Heart left ventricle (tissue), 16 donors: ENCODE results near the gene MED15. TPM values are rescaled to one million over a fixed set of nuclear protein-coding genes. Genes with fewer than 3 reads are reported as not detected.
"Not testable (repeated sequence)": the region's sequence is repeated elsewhere in the genome, so short reads cannot be mapped to it uniquely, and the experiment has no call there.

Experiments
- ATAC-seq, 4 donors: fragments of 200-7000 bp; cut with Tn5 transposase; one replicate each; pipeline ENCODE4 v1.9.1; 2020 to 2022; ENCODE audit warnings: moderate library complexity in 4 of 4, mild to moderate bottlenecking in 3 of 4, moderate number of reproducible peaks in 1 of 4
- DNase-seq, 5 donors: peaks; one replicate each; pipeline ENCODE4 v3.0.0-alpha.2; 2020
- H3K27ac ChIP-seq, 12 donors: fragments of 200-600 bp; sonication (generic) in 4 of 12; one replicate each; pipeline versions ENCODE4 v1.5.0 to v1.8.0; 2016 to 2022; ENCODE audit warnings: mild to moderate bottlenecking in 2 of 12
- H3K27me3 ChIP-seq, 9 donors: fragments of 200-600 bp; sonication (generic) in 2 of 9; one replicate each; pipeline versions ENCODE4 v1.5.1 to v1.8.0; 2016 to 2022; ENCODE audit warnings: mild to moderate bottlenecking in 3 of 9
- H3K36me3 ChIP-seq, 9 donors: fragments of 200-600 bp; sonication (generic) in 2 of 9; one replicate each; pipeline versions ENCODE4 v1.5.0 to v1.8.0; 2018 to 2022; ENCODE audit warnings: mild to moderate bottlenecking in 2 of 9
- H3K4me1 ChIP-seq, 12 donors: fragments of 200-600 bp; sonication (generic) in 4 of 12; one replicate each; pipeline versions ENCODE4 v1.5.0 to v1.8.0; 2016 to 2022; ENCODE audit warnings: mild to moderate bottlenecking in 3 of 12
- H3K4me3 ChIP-seq, 12 donors: fragments of 200-600 bp; sonication (generic) in 4 of 12; one replicate each; pipeline versions ENCODE4 v1.5.0 to v1.8.0; 2017 to 2022; ENCODE audit warnings: mild to moderate bottlenecking in 9 of 12, moderate library complexity in 4 of 12
- H3K9me3 ChIP-seq, 12 donors: fragments of 200-600 bp; sonication (generic) in 4 of 12; one replicate each; pipeline versions ENCODE4 v1.5.0 to v1.8.0; 2016 to 2022; ENCODE audit warnings: mild to moderate bottlenecking in 1 of 12
- POLR2A ChIP-seq, 2 donors: fragments of 450-650 bp; IDR thresholded peaks; one replicate each; pipeline ENCODE4 v1.6.1; 2017; ENCODE audit warnings: antibody characterized with exemption in 2 of 2, mild to moderate bottlenecking in 2 of 2, moderate library complexity in 2 of 2
- WGBS, 4 donors: extraction: QIAGEN DNeasy Blood & Tissue Kit in 2 of 4; methylation state at CpG; one replicate each; pipeline versions ENCODE4 v1.1.5 to v1.1.7; 2013 to 2018; 5-methylcytosine and 5-hydroxymethylcytosine counted together
- intact Hi-C, 10 donors: fragments of 100-400 bp; cut with DNase I; formaldehyde crosslinking; loops; one replicate each; pipeline versions ENCODE4 v1.11.1 to v1.14.2; 2022
- polyA plus RNA-seq, 2 donors: library from polyadenylated mRNA; stranded (reverse); fragments of 200-250 nt; gene quantifications; one replicate each; pipeline ENCODE4 v1.2.3, GENCODE V29; 2013
- total RNA-seq, 9 donors: library from RNA; depleted of rRNA in 2 of 9; stranded (reverse); fragments of >200 nt in 2 of 9; fragmentation: NEBNext Ultra II Directional in 3 of 9; extraction: Animal tissue kit (Norgen Biotek cat#: 25700) in 3 of 9; gene quantifications; one replicate each; pipeline versions ENCODE4 v1.1.0 to v1.2.4, GENCODE V29; 2016 to 2023
- TF ChIP-seq, protein P1 (sequence below), 12 donors: fragments of 200-600 bp; sonication (generic) in 4 of 12; IDR thresholded peaks; one replicate each; pipeline versions ENCODE4 v1.5.0 to v1.8.0; 2018 to 2022; ENCODE audit warnings: antibody characterized with exemption in 12 of 12, mild to moderate bottlenecking in 5 of 12
- donor health status: ischemic (EF 13 %, LVEDD 7.1; RV severe dilation, severe dysfunction).
- donor health status: healthy with polysubstance abuse.
- donor health status: DM: no; HTN: yes; CAD: no.
- donor health status: DM: no; HTN: no; CAD: no.
- donor health status: ischemic (EF 25% LVEDD 6.9; RV normal size, moderate dysfunction).
- donor health status: ischemic (EF 25% LVEDD 5.7; RV mildly dilated, moderate dysfunction).
- donor health status: healthy.
- donor health status: DM: yes; HTN: yes; CAD: no.
- donor health status: ischemic (EF 35%, LVEDD 5.7; RV mildly dilated, moderate dysfunction).
- donor health status: nonischemic (EF 11% LVEDD 7.7; RV severe dilation, severe dysfunction).
- donor health status: DM: yes; HTN: yes; CAD: no.
- donor health status: PGD.
- donor health status: ischemic (EF 29% LVEDD 5.4; RV normal size, mild dysfunction).
- donor health status: nonischemic (EF 23%, LVEDD 6.1; RV moderate dilation, normal function).

The MED15 gene
- total and polyA plus RNA-seq, 11 donors, result 27.9 to 78.3 (median 43.0) TPM

DNA sequence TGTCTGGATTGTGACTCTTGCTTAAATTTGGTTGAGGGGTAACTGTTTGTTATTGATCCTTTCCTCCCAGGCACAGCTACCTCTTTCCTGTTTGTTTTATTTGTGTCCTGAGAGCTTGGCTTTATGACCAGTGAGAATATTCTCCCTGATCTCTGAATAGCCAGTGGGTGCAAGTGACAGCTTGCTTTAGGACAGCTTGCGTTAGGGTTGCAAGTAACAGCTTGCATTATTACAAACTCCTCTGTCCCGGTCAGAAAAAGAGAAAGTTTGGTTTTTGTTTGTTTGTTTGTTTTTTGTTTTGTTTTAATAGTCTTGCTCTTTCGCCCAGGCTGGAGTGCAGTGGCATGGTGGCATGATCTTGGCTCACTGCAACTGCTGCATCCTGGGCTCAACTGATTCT, 8.5 kb upstream of the MED15 start:
- no peak overlapping the region for H3K27ac ChIP-seq
- H3K4me1 ChIP-seq, result peaks cover 0 to 19% (median 15%) of the 10 kb centered on the region in 12 donors
- H3K36me3 ChIP-seq, result peaks cover 0 to 22% (median 8%) of the 10 kb centered on the region in 9 donors
- no peaks in the 10 kb centered on the region for H3K9me3 ChIP-seq
- DNase-seq, result no peak
- ATAC-seq, result no peak
- WGBS, 4 donors, result 62 to 79% (median 69%) methylated on average over 3 of the region's 3 CpGs
- no peak overlapping the region for H3K4me3 ChIP-seq
- H3K27me3 ChIP-seq, result no peaks in the 10 kb centered on the region
- no peak for TF ChIP-seq POLR2A (IDR thresholded peaks at IDR 0.05)
- TF ChIP-seq, protein P1, sequence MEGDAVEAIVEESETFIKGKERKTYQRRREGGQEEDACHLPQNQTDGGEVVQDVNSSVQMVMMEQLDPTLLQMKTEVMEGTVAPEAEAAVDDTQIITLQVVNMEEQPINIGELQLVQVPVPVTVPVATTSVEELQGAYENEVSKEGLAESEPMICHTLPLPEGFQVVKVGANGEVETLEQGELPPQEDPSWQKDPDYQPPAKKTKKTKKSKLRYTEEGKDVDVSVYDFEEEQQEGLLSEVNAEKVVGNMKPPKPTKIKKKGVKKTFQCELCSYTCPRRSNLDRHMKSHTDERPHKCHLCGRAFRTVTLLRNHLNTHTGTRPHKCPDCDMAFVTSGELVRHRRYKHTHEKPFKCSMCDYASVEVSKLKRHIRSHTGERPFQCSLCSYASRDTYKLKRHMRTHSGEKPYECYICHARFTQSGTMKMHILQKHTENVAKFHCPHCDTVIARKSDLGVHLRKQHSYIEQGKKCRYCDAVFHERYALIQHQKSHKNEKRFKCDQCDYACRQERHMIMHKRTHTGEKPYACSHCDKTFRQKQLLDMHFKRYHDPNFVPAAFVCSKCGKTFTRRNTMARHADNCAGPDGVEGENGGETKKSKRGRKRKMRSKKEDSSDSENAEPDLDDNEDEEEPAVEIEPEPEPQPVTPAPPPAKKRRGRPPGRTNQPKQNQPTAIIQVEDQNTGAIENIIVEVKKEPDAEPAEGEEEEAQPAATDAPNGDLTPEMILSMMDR (IDR thresholded peaks at IDR 0.05), result no peak
- intact Hi-C loops, result loop anchor here in 5 of 10 donors (2.0 to 5.0 kb wide), 3 partner anchors 77 to 82 kb away; no protein-coding TSS in a partner anchor

DNA sequence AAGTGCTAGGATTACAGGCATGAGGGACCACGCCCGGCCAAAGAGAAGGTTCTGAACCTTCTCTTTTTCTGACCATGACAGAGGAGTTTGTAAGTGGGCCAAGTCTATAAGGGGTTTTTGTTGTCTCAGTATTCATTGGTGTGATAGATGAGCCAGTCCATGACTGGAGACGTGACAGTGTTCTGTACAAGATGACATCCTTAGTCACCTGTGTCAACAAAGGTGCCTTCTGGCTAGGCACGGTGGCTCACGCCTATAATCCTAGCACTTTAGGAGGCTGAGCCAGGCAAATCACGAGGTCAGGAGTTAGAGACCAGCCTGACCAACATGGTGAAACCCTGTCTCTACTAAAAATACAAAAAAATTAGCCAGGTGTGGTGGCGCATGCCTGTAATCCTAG, 7.6 kb upstream of the MED15 start:
- TF ChIP-seq, protein P1 (IDR thresholded peaks at IDR 0.05), result no peak
- no peak for TF ChIP-seq POLR2A (IDR thresholded peaks at IDR 0.05)
- intact Hi-C loops, result loop anchor here in 6 of 10 donors (2.0 to 10.0 kb wide), 4 partner anchors 77 to 205 kb away; no protein-coding TSS in a partner anchor

DNA sequence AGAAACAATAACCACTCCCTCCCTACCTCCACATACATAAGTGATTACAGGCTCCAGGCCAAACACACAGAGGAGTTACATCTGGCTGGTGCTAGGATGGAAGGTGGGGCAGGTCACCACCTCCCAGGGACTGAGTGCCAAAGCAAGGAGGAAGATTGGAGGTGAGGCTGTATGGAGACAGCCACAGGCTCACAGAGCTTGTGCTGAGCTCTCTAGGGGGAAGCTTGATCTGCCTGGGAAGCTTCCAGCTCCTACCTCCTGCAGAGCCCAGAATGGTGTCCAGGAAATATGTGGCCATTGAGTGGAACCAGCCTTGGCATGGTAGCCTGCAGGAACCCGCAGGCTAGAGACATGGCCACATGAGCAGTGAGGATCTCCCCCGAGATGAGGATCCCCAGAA, 3.6 kb upstream of the MED15 start:
- 74 to 87% (median 81%) methylated on average over 2 of the region's 2 CpGs for WGBS, 4 donors
- no peak overlapping the region for H3K27ac ChIP-seq
- H3K27me3 ChIP-seq, result no peaks in the 10 kb centered on the region
- ATAC-seq (no peak), DNase-seq (peak in 1 of 5 donors; percentile 8)
- H3K4me1 ChIP-seq, result peaks cover 0 to 13% (median 6%) of the 10 kb centered on the region in 12 donors
- peaks cover 0 to 22% (median 8%) of the 10 kb centered on the region in 9 donors for H3K36me3 ChIP-seq
- H3K9me3 ChIP-seq, result no peaks in the 10 kb centered on the region
- TF ChIP-seq POLR2A (IDR thresholded peaks at IDR 0.05), result no peak
- TF ChIP-seq, protein P1 (IDR thresholded peaks at IDR 0.05), result no peak
- intact Hi-C loops, result loop anchor here in 1 of 10 donors (10.0 kb wide), 1 partner anchor 201 kb away; no protein-coding TSS in a partner anchor
- no peak overlapping the region for H3K4me3 ChIP-seq

More for the DNA sequence above, 7.6 kb upstream of the MED15 start:
- Histone ChIP-seq H3K36me3 (peaks cover 0 to 22% (median 8%) of the 10 kb centered on the region in 9 donors), H3K4me3 (no peak overlapping the region), H3K27me3 (no peaks in the 10 kb centered on the region), H3K4me1 (peaks cover 0 to 12% (median 7%) of the 10 kb centered on the region in 12 donors), H3K27ac (no peak overlapping the region), H3K9me3 (no peaks in the 10 kb centered on the region)
- 92 to 97% (median 96%) methylated on average over 7 of the region's 7 CpGs for WGBS, 4 donors
- ATAC-seq (no peak), DNase-seq (peak in 1 of 5 donors; percentile 4)

DNA sequence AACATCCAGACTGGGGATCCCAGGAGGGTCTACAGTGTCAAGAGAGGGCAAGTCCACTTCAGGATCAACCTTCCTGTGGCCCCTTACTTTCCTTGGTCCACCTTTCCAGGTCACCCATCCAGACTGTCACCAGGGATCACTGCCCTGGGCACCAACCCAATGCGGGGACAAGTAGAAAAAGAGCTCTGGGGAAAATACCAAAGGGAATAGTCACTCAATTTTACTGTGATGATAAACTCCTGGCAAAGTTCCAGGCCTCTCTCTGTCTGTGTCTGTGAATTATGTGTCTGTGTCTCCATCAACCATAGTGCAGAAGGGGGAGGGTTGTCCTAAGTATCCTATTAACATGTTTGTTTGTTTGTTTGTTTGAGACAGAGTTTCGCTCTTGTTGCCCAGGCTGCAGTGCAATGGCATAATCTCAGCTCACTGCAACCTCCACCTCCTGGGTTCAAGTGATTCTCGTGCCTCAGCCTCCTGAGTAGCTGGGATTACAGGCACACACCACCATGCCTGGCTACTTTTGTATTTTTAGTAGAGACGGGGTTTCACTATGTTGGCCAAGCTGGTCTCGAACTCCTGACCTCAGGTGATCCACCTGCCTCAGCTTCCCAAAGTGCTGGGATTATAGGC, 3.0 kb upstream of the MED15 start:
- H3K27ac ChIP-seq, ATAC-seq, H3K27me3 ChIP-seq, H3K9me3 ChIP-seq, H3K4me3 ChIP-seq: not testable (repeated sequence)
- intact Hi-C loops, result loop anchor here in 1 of 10 donors (10.0 kb wide), 1 partner anchor 200 kb away; no protein-coding TSS in a partner anchor
- WGBS, 4 donors, result 74 to 88% (median 86%) methylated on average over 5 of the region's 5 CpGs
- DNase-seq, result peak in 1 of 5 donors; percentile 3
- peaks cover 0 to 19% (median 12%) of the 10 kb centered on the region in 12 donors for H3K4me1 ChIP-seq
- H3K36me3 ChIP-seq, result peaks cover 0 to 22% (median 8%) of the 10 kb centered on the region in 9 donors
